GM23338 (cell line): ENCODE data around the gene EPS8L1. TPM values are rescaled to one million over a fixed set of nuclear protein-coding genes. Genes with fewer than 3 reads are reported as not detected.

Experiments
- ATAC-seq: fragments of 200-7000 bp; cut with Tn5 transposase; 3 replicates; pipeline ENCODE4 v1.9.1; 2020
- DNase-seq: peaks from one replicate; pipeline ENCODE4 v3.0.0-alpha.2; 2015; ENCODE audit warnings: low spot score
- H2AFZ ChIP-seq: fragments of 200-600 bp; sonication (generic); 2 replicates; pipeline ENCODE4 v1.8.0; 2016; ENCODE audit warnings: antibody characterized with exemption, mild to moderate bottlenecking, moderate library complexity
- H3F3A ChIP-seq: fragments of 200-600 bp; sonication (generic); replicated peaks from 2 replicates; pipeline ENCODE4 v1.8.0; 2017; ENCODE audit warnings: antibody characterized with exemption, mixed run types, low read depth
- H3K27ac ChIP-seq: fragments of 200-600 bp; sonication (generic); 2 replicates; pipeline ENCODE4 v1.6.1; 2016; ENCODE audit warnings: low read depth
- H3K27me3 ChIP-seq: fragments of 200-600 bp; sonication (generic); 2 replicates; pipeline ENCODE4 v1.8.0; 2016; ENCODE audit warnings: mild to moderate bottlenecking, mixed run types, moderate library complexity; ENCODE audit not compliant: insufficient read depth
- H3K36me3 ChIP-seq: fragments of 200-600 bp; sonication (generic); 2 replicates; pipeline ENCODE4 v1.8.0; 2016; ENCODE audit warnings: mild to moderate bottlenecking; ENCODE audit not compliant: insufficient read depth
- H3K4me1 ChIP-seq: fragments of 200-600 bp; sonication (generic); 2 replicates; pipeline ENCODE4 v1.8.0; 2016; ENCODE audit warnings: mild to moderate bottlenecking, moderate library complexity; ENCODE audit not compliant: insufficient read depth
- H3K4me2 ChIP-seq: fragments of 200-600 bp; sonication (generic); 2 replicates; pipeline ENCODE4 v1.7.1; 2017; ENCODE audit warnings: mixed run types
- H3K4me3 ChIP-seq: fragments of 200-600 bp; sonication (generic); 2 replicates; pipeline ENCODE4 v1.6.1; 2016; ENCODE audit warnings: mixed run types
- H3K79me2 ChIP-seq: fragments of 200-600 bp; sonication (generic); replicated peaks from 2 replicates; pipeline ENCODE4 v1.8.0; 2017; ENCODE audit warnings: mild to moderate bottlenecking; ENCODE audit not compliant: insufficient read depth
- H3K9me2 ChIP-seq: fragments of 200-600 bp; sonication (generic); 2 replicates; pipeline ENCODE4 v1.8.0; 2017; ENCODE audit not compliant: insufficient read depth
- H4K20me1 ChIP-seq: fragments of 200-600 bp; sonication (generic); replicated peaks from 2 replicates; pipeline ENCODE4 v1.8.0; 2017; ENCODE audit warnings: mild to moderate bottlenecking; ENCODE audit not compliant: insufficient read depth
- H3K27ac Mint-ChIP-seq: 2 replicates; pipeline ENCODE4 v1.8.0; 2020; ENCODE audit warnings: inconsistent platforms, mild to moderate bottlenecking, moderate library complexity, mixed read lengths
- H3K27me3 Mint-ChIP-seq: 3 replicates; pipeline ENCODE4 v1.8.0; 2022; ENCODE audit warnings: low read depth, mild to moderate bottlenecking, moderate library complexity, mixed read lengths, inconsistent platforms; ENCODE audit not compliant: insufficient read depth, poor library complexity
- H3K36me3 Mint-ChIP-seq: 3 replicates; pipeline ENCODE4 v1.8.0; 2021; ENCODE audit warnings: low read depth, mild to moderate bottlenecking, inconsistent platforms, moderate library complexity, mixed read lengths
- H3K4me1 Mint-ChIP-seq: 3 replicates; pipeline ENCODE4 v1.8.0; 2020; ENCODE audit warnings: mild to moderate bottlenecking, inconsistent platforms, mixed read lengths
- H3K4me3 Mint-ChIP-seq: 3 replicates; pipeline ENCODE4 v1.8.0; 2021; ENCODE audit warnings: moderate library complexity, mild to moderate bottlenecking, inconsistent platforms, mixed read lengths
- H3K9me3 Mint-ChIP-seq: 3 replicates; pipeline ENCODE4 v1.8.0; 2020; ENCODE audit warnings: moderate library complexity, mild to moderate bottlenecking, inconsistent platforms, mixed read lengths
- CTCF ChIP-seq, 2 experiments: fragments of 200-600 bp in 1 of 2; sonication (generic) in 1 of 2; conservative IDR thresholded peaks; 2 replicates each; pipeline versions ENCODE4 v1.5.1 to v1.6.1; 2016 to 2017; ENCODE audit warnings: antibody characterized with exemption in 2 of 2, low read depth in 2 of 2, mild to moderate bottlenecking in 2 of 2, moderate library complexity in 1 of 2
- EZH2 ChIP-seq: fragments of 200-600 bp; sonication (generic); IDR thresholded peaks from one replicate; pipeline ENCODE4 v1.8.0; 2017; ENCODE audit warnings: antibody characterized with exemption, mild to moderate bottlenecking, low read depth; ENCODE audit not compliant: unreplicated experiment
- EZH2phosphoT487 ChIP-seq: fragments of 200-600 bp; sonication (generic); IDR thresholded peaks from one replicate; pipeline ENCODE4 v1.8.1; 2018; ENCODE audit warnings: antibody characterized with exemption; ENCODE audit not compliant: unreplicated experiment
- JUNB ChIP-seq: IDR thresholded peaks from one replicate; pipeline ENCODE4 v1.6.1; 2016; ENCODE audit warnings: antibody characterized with exemption; ENCODE audit not compliant: unreplicated experiment
- NANOG ChIP-seq: IDR thresholded peaks from 2 replicates; pipeline ENCODE4 v1.6.1; 2016; ENCODE audit warnings: antibody characterized with exemption, borderline replicate concordance
- POLR2AphosphoS5 ChIP-seq: IDR thresholded peaks from 2 replicates; pipeline ENCODE4 v1.6.1; 2016; ENCODE audit warnings: antibody characterized with exemption, low read depth
- STAT1 ChIP-seq: IDR thresholded peaks from one replicate; pipeline ENCODE4 v1.6.1; 2016; ENCODE audit warnings: antibody characterized with exemption; ENCODE audit not compliant: unreplicated experiment
- ZNF114 ChIP-seq: fragments of 250-450 bp; sonication (Bioruptor Pico); IDR thresholded peaks from 2 replicates; pipeline ENCODE4 v1.5.0; 2020; ENCODE audit warnings: mild to moderate bottlenecking, moderate library complexity
- polyA plus RNA-seq: library from polyadenylated mRNA; unstranded; fragments of >200 nt; fragmentation: Nextera tagmentation; extraction: Ambion mirVana; gene quantifications from 2 replicates; pipeline ENCODE4 v1.2.1, GENCODE V29; 2016
- total RNA-seq: library from RNA; depleted of rRNA; stranded (reverse); fragments of >200 nt; shearing (Covaris generic); gene quantifications from 2 replicates; pipeline ENCODE4 v1.2.3, GENCODE V29; 2014
- TF ChIP-seq, protein P1 (sequence below): fragments of 250-450 bp; sonication (Bioruptor Pico); IDR thresholded peaks from 2 replicates; pipeline ENCODE4 v1.5.0; 2020; ENCODE audit warnings: mild to moderate bottlenecking, moderate library complexity

Gene EPS8L1
- total and polyA plus RNA-seq, 2 experiments from 2014 or later, result 47.5 to 51.2 TPM

- H3K9me2 ChIP-seq, result no peaks in the 10 kb centered on the region
- peaks cover 12% of the 10 kb centered on the region for H4K20me1 ChIP-seq
- peak overlapping the region; percentile 81 for H3K4me2 ChIP-seq
- H3K36me3 Mint-ChIP-seq, result peaks cover 11% of the 10 kb centered on the region; the same call in 2 of the 3 replicates
- H3K36me3 ChIP-seq, result no peaks in the 10 kb centered on the region
- peak; percentile 8 for ATAC-seq
- peak overlapping the region; percentile 88 for H3K4me3 Mint-ChIP-seq
- no peak overlapping the region for H3K27ac Mint-ChIP-seq
- H3K9me3 Mint-ChIP-seq, result peaks cover 10% of the 10 kb centered on the region; the same call in 2 of the 3 replicates
- no peak overlapping the region for H3K27ac ChIP-seq
- peak; percentile 47; the same call in 1 of the 2 replicates for TF ChIP-seq POLR2AphosphoS5
- no peak for TF ChIP-seq STAT1
- H3K27me3 ChIP-seq, result peaks cover 34% of the 10 kb centered on the region
- H3K4me3 ChIP-seq, result peak overlapping the region; percentile 85
- H3K4me1 Mint-ChIP-seq, result peaks cover 35% of the 10 kb centered on the region
- H3F3A ChIP-seq, result peaks cover 20% of the 10 kb centered on the region
- no peaks in the 10 kb centered on the region for H3K79me2 ChIP-seq
- peak overlapping the region; percentile 15 for H2AFZ ChIP-seq
- peak; percentile 97 for DNase-seq
- peaks cover 19% of the 10 kb centered on the region for H3K4me1 ChIP-seq
- peaks cover 57% of the 10 kb centered on the region for H3K27me3 Mint-ChIP-seq
Measured at GRCh38 chr19:55082020-55082851, 6.6 kb downstream of the EPS8L1 start.

DNA sequence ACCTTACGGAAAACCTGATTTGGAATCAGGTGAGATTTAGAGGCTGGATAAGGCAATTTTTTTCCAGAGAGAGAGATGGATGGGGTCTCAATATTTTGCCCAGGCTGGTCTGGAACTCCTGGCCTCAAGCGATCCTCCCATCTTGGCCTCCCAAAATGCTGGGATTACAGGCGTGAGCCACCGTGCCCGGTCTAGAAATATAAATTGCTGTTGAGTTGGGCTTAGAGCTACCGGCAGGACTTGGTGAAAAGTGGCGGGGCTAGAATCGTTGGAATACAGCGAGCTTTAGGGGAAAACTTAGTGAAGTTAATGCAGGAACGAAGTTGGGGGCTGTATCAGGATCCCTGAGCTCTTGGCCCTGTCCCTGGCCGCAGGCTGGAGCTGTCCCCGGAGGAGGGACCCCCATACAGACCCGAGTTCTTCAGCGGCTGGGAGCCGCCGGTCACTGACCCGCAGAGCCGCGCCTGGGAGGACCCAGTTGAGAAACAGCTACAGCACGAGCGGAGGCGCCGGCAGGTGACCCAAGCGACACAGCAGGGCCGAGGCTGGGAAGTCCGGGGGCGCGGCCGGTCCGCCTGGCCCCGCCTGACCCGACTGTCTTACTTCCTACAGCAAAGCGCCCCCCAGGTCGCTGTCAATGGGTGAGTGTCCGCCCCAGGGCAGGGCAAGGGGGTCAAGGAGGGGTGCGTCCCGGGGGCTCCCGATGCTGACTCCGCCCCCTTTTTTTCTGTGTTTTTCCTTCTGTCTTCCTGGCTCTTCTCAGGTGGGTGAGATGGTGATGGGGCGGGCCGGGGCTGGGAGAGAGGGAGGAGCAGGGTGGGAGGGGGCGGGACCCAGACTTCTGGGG lies 7.6 kb downstream of the EPS8L1 start:
- no peak for ATAC-seq
- H3K4me3 Mint-ChIP-seq, result peak overlapping the region; percentile 88
- TF ChIP-seq EZH2phosphoT487, result no peak
- TF ChIP-seq NANOG, result no peak
- no peak for TF ChIP-seq JUNB
- TF ChIP-seq EZH2, result no peak
- TF ChIP-seq, protein P1, sequence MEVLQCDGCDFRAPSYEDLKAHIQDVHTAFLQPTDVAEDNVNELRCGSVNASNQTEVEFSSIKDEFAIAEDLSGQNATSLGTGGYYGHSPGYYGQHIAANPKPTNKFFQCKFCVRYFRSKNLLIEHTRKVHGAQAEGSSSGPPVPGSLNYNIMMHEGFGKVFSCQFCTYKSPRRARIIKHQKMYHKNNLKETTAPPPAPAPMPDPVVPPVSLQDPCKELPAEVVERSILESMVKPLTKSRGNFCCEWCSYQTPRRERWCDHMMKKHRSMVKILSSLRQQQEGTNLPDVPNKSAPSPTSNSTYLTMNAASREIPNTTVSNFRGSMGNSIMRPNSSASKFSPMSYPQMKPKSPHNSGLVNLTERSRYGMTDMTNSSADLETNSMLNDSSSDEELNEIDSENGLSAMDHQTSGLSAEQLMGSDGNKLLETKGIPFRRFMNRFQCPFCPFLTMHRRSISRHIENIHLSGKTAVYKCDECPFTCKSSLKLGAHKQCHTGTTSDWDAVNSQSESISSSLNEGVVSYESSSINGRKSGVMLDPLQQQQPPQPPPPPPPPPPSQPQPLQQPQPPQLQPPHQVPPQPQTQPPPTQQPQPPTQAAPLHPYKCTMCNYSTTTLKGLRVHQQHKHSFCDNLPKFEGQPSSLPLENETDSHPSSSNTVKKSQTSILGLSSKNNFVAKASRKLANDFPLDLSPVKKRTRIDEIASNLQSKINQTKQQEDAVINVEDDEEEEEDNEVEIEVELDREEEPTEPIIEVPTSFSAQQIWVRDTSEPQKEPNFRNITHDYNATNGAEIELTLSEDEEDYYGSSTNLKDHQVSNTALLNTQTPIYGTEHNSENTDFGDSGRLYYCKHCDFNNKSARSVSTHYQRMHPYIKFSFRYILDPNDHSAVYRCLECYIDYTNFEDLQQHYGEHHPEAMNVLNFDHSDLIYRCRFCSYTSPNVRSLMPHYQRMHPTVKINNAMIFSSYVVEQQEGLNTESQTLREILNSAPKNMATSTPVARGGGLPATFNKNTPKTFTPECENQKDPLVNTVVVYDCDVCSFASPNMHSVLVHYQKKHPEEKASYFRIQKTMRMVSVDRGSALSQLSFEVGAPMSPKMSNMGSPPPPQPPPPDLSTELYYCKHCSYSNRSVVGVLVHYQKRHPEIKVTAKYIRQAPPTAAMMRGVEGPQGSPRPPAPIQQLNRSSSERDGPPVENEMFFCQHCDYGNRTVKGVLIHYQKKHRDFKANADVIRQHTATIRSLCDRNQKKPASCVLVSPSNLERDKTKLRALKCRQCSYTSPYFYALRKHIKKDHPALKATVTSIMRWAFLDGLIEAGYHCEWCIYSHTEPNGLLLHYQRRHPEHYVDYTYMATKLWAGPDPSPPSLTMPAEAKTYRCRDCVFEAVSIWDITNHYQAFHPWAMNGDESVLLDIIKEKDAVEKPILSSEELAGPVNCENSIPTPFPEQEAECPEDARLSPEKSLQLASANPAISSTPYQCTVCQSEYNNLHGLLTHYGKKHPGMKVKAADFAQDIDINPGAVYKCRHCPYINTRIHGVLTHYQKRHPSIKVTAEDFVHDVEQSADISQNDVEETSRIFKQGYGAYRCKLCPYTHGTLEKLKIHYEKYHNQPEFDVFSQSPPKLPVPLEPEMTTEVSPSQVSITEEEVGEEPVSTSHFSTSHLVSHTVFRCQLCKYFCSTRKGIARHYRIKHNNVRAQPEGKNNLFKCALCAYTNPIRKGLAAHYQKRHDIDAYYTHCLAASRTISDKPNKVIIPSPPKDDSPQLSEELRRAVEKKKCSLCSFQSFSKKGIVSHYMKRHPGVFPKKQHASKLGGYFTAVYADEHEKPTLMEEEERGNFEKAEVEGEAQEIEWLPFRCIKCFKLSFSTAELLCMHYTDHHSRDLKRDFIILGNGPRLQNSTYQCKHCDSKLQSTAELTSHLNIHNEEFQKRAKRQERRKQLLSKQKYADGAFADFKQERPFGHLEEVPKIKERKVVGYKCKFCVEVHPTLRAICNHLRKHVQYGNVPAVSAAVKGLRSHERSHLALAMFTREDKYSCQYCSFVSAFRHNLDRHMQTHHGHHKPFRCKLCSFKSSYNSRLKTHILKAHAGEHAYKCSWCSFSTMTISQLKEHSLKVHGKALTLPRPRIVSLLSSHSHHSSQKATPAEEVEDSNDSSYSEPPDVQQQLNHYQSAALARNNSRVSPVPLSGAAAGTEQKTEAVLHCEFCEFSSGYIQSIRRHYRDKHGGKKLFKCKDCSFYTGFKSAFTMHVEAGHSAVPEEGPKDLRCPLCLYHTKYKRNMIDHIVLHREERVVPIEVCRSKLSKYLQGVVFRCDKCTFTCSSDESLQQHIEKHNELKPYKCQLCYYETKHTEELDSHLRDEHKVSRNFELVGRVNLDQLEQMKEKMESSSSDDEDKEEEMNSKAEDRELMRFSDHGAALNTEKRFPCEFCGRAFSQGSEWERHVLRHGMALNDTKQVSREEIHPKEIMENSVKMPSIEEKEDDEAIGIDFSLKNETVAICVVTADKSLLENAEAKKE (CRISPR knock-in tag), result no peak
- no peak for TF ChIP-seq CTCF (conservative IDR thresholded peaks at IDR 0.05; ENCODE audit: low read depth in 2 of 2)
- TF ChIP-seq POLR2AphosphoS5, result no peak
- TF ChIP-seq STAT1, result no peak
- TF ChIP-seq ZNF114, result no peak

More for the DNA sequence above, 7.6 kb downstream of the EPS8L1 start:
- no peaks in the 10 kb centered on the region for H3K36me3 ChIP-seq
- peaks cover 14% of the 10 kb centered on the region for H4K20me1 ChIP-seq
- H3K27me3 ChIP-seq, result peaks cover 33% of the 10 kb centered on the region
- DNase-seq, result peak; percentile 60
- peaks cover 27% of the 10 kb centered on the region for H3F3A ChIP-seq
- H3K79me2 ChIP-seq, result no peaks in the 10 kb centered on the region
- peaks cover 14% of the 10 kb centered on the region for H3K36me3 Mint-ChIP-seq
- H3K4me2 ChIP-seq, result peak overlapping the region; percentile 59; the same call in 1 of the 2 replicates
- H3K9me3 Mint-ChIP-seq, result peaks cover 10% of the 10 kb centered on the region; the same call in 2 of the 3 replicates
- peak overlapping the region; percentile 26; the same call in 1 of the 2 replicates for H3K4me3 ChIP-seq
- no peak overlapping the region for H3K27ac Mint-ChIP-seq
- no peaks in the 10 kb centered on the region for H3K9me2 ChIP-seq
- H3K27ac ChIP-seq, result peak overlapping the region; percentile 24; the same call in 1 of the 2 replicates
- H3K27me3 Mint-ChIP-seq, result peaks cover 65% of the 10 kb centered on the region
- H3K4me1 ChIP-seq, result peaks cover 26% of the 10 kb centered on the region
- H3K4me1 Mint-ChIP-seq, result peaks cover 45% of the 10 kb centered on the region
- H2AFZ ChIP-seq, result no peak overlapping the region
